Pancreas (tissue), 10 donors: Measurements from ENCODE around the gene ZPBP2. TPM values are rescaled to one million over a fixed set of nuclear protein-coding genes. Genes with fewer than 3 reads are reported as not detected.
A peak's percentile ranks its signal among the peaks of the same experiment; 100 is the strongest.

Experiments used
- ATAC-seq, 4 donors: fragments of 200-7000 bp; cut with Tn5 transposase; one replicate each; pipeline versions ENCODE4 v1.8.0 to v1.9.1; 2020; ENCODE audit warnings: mild to moderate bottlenecking in 4 of 4, moderate library complexity in 4 of 4
- DNase-seq, 6 donors: peaks; one replicate each; pipeline ENCODE4 v3.0.0-alpha.2; 2020
- FAIRE-seq: peaks from 2 replicates; lab custom pipeline; 2012; peaks lifted over from hg19 to GRCh38; lab: Jason Lieb, UNC
- H3K27ac ChIP-seq, 4 donors: fragments of 200-600 bp; sonication (generic); 1 replicate in 3 of 4; 2 replicates in 1 of 4; pipeline versions ENCODE4 v1.5.0 to v1.8.0; 2020
- H3K27me3 ChIP-seq, 4 donors: fragments of 200-600 bp; one replicate each; pipeline ENCODE4 v1.8.0; 2021
- H3K36me3 ChIP-seq, 3 donors: fragments of 200-600 bp; sonication (generic) in 1 of 3; one replicate each; pipeline versions ENCODE4 v1.5.0 to v1.8.0; 2020 to 2021
- H3K4me1 ChIP-seq, 3 donors: fragments of 200-600 bp; one replicate each; pipeline ENCODE4 v1.8.0; 2021
- H3K4me3 ChIP-seq, 4 donors: fragments of 200-600 bp; sonication (generic) in 2 of 4; one replicate each; pipeline versions ENCODE4 v1.5.0 to v1.8.0; 2020 to 2021
- H3K9me3 ChIP-seq, 4 donors: fragments of 200-600 bp; one replicate each; pipeline ENCODE4 v1.8.0; 2021
- WGBS, 2 donors: extraction: QIAGEN DNeasy Blood & Tissue Kit; methylation state at CpG; one replicate each; pipeline ENCODE4 v1.1.7; 2013; 5-methylcytosine and 5-hydroxymethylcytosine counted together
- intact Hi-C, 3 donors: fragments of 100-400 bp; cut with DNase I; formaldehyde crosslinking; loops; one replicate each; pipeline versions ENCODE4 v1.11.1 to v1.14.2; 2022
- polyA plus RNA-seq, 2 donors: library from polyadenylated mRNA; stranded (reverse); fragments of 200-250 nt; gene quantifications; one replicate each; pipeline ENCODE4 v1.2.3, GENCODE V29; 2013
- total RNA-seq, 6 donors: library from RNA; stranded (reverse); fragmentation: NEBNext Ultra II Directional in 4 of 6; extraction: Animal tissue kit (Norgen Biotek cat#: 25700) in 4 of 6; gene quantifications; one replicate each; pipeline versions ENCODE4 v1.2.1 to v1.2.4, GENCODE V29; 2021 to 2023
- TF ChIP-seq, protein P1 (sequence below), 4 donors: fragments of 200-600 bp; sonication (generic) in 3 of 4; IDR thresholded peaks; one replicate each; pipeline versions ENCODE4 v1.5.0 to v1.8.0; 2021; ENCODE audit warnings: antibody characterized with exemption in 4 of 4
- donor health status: healthy with polysubstance abuse.
- donor health status: DM: no; HTN: no; CAD: no; lungs with moderate emphysema.
- donor health status: DM: no; HTN: no; CAD: no.
- donor health status: control.
- donor health status: control.
- donor health status: Bipolar disorder and iron deficiency.
- donor health status: DM: yes; HTN: yes; CAD: no.
- donor health status: DM: no; HTN: no; CAD: no.
- donor health status: DM: no; HTN: no; CAD: no.
- donor health status: DM: yes; HTN: yes; CAD: no.

Gene ZPBP2
- total and polyA plus RNA-seq, 8 donors, result not detected

DNA sequence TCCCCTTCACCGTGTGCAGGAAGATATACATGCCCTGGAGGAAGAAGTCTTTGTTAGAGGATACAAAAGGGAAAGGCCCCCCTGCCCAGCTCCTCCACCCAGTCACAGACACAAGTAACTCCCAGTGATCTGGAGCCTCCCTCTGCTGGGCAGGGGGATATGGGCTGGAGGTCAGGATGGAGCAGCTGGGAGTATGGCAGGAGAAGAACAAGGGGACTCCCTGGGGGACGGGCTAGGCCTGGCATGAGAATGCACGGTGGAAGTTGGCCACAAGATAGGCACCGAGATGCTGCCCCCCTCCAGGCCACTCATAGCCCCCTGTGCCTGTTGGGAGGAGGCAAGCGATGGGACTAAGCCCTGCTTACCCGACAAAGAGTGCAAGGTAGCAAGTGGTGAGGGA is 55.2 kb downstream of the ZPBP2 start:
- no peak overlapping the region for H3K27ac ChIP-seq
- H3K4me3 ChIP-seq, result no peak overlapping the region
- TF ChIP-seq, protein P1, sequence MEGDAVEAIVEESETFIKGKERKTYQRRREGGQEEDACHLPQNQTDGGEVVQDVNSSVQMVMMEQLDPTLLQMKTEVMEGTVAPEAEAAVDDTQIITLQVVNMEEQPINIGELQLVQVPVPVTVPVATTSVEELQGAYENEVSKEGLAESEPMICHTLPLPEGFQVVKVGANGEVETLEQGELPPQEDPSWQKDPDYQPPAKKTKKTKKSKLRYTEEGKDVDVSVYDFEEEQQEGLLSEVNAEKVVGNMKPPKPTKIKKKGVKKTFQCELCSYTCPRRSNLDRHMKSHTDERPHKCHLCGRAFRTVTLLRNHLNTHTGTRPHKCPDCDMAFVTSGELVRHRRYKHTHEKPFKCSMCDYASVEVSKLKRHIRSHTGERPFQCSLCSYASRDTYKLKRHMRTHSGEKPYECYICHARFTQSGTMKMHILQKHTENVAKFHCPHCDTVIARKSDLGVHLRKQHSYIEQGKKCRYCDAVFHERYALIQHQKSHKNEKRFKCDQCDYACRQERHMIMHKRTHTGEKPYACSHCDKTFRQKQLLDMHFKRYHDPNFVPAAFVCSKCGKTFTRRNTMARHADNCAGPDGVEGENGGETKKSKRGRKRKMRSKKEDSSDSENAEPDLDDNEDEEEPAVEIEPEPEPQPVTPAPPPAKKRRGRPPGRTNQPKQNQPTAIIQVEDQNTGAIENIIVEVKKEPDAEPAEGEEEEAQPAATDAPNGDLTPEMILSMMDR (IDR thresholded peaks at IDR 0.05), result no peak
- H3K27me3 ChIP-seq, result no peaks in the 10 kb centered on the region
- peaks cover 9 to 12% (median 11%) of the 10 kb centered on the region in 3 donors for H3K4me1 ChIP-seq
- 87 to 91% methylated on average over 6 of the region's 6 CpGs for WGBS, 2 donors
- DNase-seq, result no peak
- ATAC-seq, result no peak
- FAIRE-seq, result no peak
- H3K9me3 ChIP-seq, result no peaks in the 10 kb centered on the region
- H3K36me3 ChIP-seq, result peaks cover 0 to 24% (median 21%) of the 10 kb centered on the region in 3 donors
- intact Hi-C loops, result no loop called here

DNA sequence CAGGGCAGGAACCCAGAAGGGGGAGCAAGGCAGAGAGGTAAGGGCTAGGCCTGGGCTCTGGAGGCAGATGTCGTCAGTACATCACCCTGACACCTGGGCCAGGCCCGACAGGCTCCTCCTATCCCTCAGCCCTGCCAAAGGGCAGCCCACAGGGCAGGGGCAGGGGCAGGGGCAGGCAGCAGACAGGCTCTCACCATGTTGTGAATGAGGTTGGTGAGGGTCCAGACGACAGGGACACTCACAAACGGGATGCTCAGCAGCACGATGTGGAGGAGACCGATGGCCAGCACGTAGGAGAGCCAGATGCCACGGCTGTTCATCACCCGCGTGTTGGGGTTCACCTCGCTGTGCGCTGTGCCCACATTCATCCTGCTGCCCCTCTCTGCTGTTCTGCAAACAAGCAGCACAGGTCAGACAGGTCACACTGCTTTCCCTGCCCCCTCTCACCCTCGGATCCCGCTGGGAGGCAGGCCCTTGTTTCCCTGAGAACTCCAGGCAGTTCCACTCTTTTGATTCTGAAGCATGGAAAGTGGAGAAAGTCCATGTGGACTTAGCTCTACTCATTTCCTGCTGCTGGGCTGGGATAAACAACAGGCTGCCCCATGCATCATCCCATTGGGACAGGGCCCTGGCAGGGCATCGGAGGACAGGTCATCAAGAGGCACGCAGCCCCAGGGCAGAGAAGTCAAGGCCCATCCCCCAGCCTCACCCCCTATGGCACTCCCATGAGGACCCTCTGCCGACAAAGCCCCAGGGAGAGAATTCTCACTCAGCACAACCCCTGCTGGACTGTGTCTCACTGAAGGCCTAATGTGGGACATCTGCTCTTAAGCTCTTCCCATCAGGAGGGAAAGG is 56.1 kb downstream of the ZPBP2 start:
- 68% methylated on average over 17 of the region's 17 CpGs for WGBS, 2 donors
- FAIRE-seq, result no peak
- no peaks in the 10 kb centered on the region for H3K27me3 ChIP-seq
- TF ChIP-seq, protein P1 (IDR thresholded peaks at IDR 0.05), result no peak
- H3K4me3 ChIP-seq, result no peak overlapping the region
- no peak for DNase-seq
- no peaks in the 10 kb centered on the region for H3K9me3 ChIP-seq
- peaks cover 18 to 20% (median 20%) of the 10 kb centered on the region in 3 donors for H3K4me1 ChIP-seq
- ATAC-seq, result no peak
- no peak overlapping the region for H3K27ac ChIP-seq
- intact Hi-C loops, result no loop called here
- H3K36me3 ChIP-seq, result peaks cover 0 to 24% (median 21%) of the 10 kb centered on the region in 3 donors

DNA sequence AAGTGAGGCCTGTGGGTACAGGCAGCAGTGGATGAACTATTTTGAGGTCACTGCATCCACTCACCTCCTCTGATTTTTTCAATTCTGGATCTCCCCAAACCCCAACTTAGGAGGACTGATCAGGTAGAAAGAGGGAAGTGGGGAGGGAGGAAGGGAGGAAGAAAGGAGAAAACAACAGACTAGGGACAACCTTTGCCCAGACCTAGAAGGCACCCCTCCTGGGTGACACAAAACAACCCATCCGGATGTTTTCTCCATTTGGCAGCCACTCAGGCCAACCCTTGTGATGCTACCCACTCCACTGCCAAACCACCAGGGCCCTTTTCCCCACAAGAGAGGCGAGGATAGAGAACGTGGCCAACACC is 56.7 kb downstream of the ZPBP2 start:
- intact Hi-C loops, result no loop called here
- no peak overlapping the region for H3K27ac ChIP-seq
- H3K9me3 ChIP-seq, result no peaks in the 10 kb centered on the region
- DNase-seq (no peak), FAIRE-seq (no peak), ATAC-seq (no peak)
- H3K36me3 ChIP-seq, result peaks cover 0 to 24% (median 21%) of the 10 kb centered on the region in 3 donors
- 47 to 54% methylated on average over 3 of the region's 3 CpGs for WGBS, 2 donors
- H3K4me1 ChIP-seq, result peaks cover 20 to 22% (median 21%) of the 10 kb centered on the region in 3 donors
- no peak overlapping the region for H3K4me3 ChIP-seq
- TF ChIP-seq, protein P1 (IDR thresholded peaks at IDR 0.05), result no peak
- H3K27me3 ChIP-seq, result no peaks in the 10 kb centered on the region

DNA sequence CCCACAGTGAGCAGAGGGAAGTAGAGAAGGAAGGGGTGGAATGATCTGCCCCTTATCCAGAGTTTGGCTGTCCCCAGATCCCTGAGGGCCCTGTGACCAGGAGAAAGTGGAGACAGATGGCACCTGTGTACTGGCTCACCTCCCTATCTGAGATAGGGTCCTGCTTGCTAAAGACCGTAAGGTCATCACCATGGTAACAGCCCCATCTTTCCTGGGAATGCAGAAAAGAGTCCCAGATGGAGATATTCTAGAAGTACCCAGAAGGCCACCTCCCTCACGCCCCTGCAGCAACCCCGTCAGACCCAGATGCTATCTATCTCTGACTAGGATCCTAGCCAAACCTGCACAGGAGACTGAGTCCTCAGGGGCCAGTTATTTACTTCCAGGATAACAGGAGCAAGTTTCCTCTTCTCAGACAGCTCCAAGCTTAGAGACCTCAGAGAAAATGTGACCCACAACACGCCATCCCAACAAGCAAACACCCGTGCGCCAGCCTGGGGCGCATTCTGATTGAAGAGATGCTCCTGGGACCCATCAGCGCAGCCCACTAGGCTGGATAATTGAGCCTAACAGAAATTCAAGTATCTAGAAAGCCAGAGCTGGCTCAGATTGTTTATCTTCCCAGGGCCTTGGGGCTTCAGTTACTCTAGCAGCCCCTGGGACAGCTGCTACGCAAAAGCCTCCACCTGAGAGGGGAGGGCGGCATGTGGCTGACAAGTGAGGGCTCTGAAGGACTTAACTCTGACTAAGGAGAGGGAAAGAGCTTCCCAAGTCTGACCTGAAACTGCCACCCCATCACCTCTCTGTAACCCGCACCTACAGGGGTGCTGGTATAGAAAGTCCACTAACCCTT is 57.5 kb downstream of the ZPBP2 start:
- H3K9me3 ChIP-seq, result no peaks in the 10 kb centered on the region
- peaks cover 20 to 22% (median 22%) of the 10 kb centered on the region in 3 donors for H3K4me1 ChIP-seq
- intact Hi-C loops, result no loop called here
- peaks cover 0 to 24% (median 21%) of the 10 kb centered on the region in 3 donors for H3K36me3 ChIP-seq
- 42 to 45% methylated on average over 11 of the region's 11 CpGs for WGBS, 2 donors
- DNase-seq (peak in 1 of 6 donors; percentile 64), FAIRE-seq (no peak), ATAC-seq (no peak)
- no peaks in the 10 kb centered on the region for H3K27me3 ChIP-seq
- H3K4me3 ChIP-seq, result peak overlapping the region in 2 of 4 donors; percentile 78 to 86
- no peak overlapping the region for H3K27ac ChIP-seq
- TF ChIP-seq, protein P1 (IDR thresholded peaks at IDR 0.05), result no peak
